Gastrocnemius medialis (tissue), 4 donors: ENCODE results near the gene ELOVL7.

Experiments used
- POLR2A ChIP-seq, 2 donors: fragments of 450-650 bp; IDR thresholded peaks; one replicate each; pipeline ENCODE4 v1.6.1; 2017; ENCODE audit warnings: antibody characterized with exemption in 2 of 2, mild to moderate bottlenecking in 2 of 2, moderate library complexity in 2 of 2
- TF ChIP-seq, protein P1 (sequence below), 5 experiments: fragments of 450-650 bp in 3 of 5; fragments of 200-600 bp in 2 of 5; sonication (generic) in 2 of 5; IDR thresholded peaks in 4 of 5; conservative IDR thresholded peaks in 1 of 5; 1 replicate in 4 of 5; 2 replicates in 1 of 5; pipeline ENCODE4 v1.5.1; 2016 to 2019; ENCODE audit warnings: antibody characterized with exemption in 5 of 5, mild to moderate bottlenecking in 3 of 5, moderate library complexity in 3 of 5

DNA sequence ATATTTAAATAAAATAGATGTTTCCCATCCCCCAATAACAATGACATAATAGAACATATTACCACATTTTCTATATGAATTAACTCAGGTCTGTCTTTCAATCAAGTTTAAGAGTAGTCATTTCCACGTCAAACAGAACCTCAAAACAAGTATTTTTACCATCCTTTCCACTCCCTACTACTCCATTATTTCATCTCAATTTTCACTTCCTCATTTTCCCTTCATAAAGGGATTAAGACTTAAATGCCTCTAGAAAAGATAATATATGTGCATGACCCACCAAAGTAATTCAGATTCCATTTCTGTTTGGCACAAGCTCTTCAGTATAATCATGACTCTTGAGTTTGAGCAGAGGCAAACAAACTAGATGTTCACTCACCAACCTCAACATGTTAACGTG lies 40.4 kb downstream of the ELOVL7 start:
- TF ChIP-seq, protein P1, sequence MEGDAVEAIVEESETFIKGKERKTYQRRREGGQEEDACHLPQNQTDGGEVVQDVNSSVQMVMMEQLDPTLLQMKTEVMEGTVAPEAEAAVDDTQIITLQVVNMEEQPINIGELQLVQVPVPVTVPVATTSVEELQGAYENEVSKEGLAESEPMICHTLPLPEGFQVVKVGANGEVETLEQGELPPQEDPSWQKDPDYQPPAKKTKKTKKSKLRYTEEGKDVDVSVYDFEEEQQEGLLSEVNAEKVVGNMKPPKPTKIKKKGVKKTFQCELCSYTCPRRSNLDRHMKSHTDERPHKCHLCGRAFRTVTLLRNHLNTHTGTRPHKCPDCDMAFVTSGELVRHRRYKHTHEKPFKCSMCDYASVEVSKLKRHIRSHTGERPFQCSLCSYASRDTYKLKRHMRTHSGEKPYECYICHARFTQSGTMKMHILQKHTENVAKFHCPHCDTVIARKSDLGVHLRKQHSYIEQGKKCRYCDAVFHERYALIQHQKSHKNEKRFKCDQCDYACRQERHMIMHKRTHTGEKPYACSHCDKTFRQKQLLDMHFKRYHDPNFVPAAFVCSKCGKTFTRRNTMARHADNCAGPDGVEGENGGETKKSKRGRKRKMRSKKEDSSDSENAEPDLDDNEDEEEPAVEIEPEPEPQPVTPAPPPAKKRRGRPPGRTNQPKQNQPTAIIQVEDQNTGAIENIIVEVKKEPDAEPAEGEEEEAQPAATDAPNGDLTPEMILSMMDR (IDR thresholded peaks at IDR 0.05 in 4 of 5, conservative IDR thresholded peaks at IDR 0.05 in 1 of 5) = no peak
- TF ChIP-seq POLR2A (IDR thresholded peaks at IDR 0.05) = no peak
